Omental fat pad (tissue), 4 donors: ENCODE results near the gene CEACAM3. TPM values are rescaled to one million over a fixed set of nuclear protein-coding genes. Genes with fewer than 3 reads are reported as not detected.
A peak's percentile ranks its signal among the peaks of the same experiment; 100 is the strongest.
"Not testable (repeated sequence)": the region's sequence is repeated elsewhere in the genome, so short reads cannot be mapped to it uniquely, and the experiment has no call there.

Experiments
- ATAC-seq: fragments of 150-250 bp; one replicate; pipeline ENCODE4 v1.9.1; 2016; ENCODE audit warnings: mild to moderate bottlenecking, moderate library complexity; ENCODE audit not compliant: low FRiP score
- DNase-seq: peaks from one replicate; pipeline ENCODE4 v3.0.0-alpha.2; 2019; ENCODE audit warnings: low spot score
- CTCF ChIP-seq, 3 donors: fragments of 450-650 bp; IDR thresholded peaks; one replicate each; pipeline ENCODE4 v1.5.1; 2016 to 2017; ENCODE audit warnings: antibody characterized with exemption in 3 of 3, mild to moderate bottlenecking in 3 of 3, moderate library complexity in 2 of 3
- total RNA-seq, 4 donors: library from RNA; depleted of rRNA; stranded (reverse); fragments of >200 nt; gene quantifications; one replicate each; pipeline ENCODE4 v1.1.0, GENCODE V29; 2016

Gene CEACAM3
- total RNA-seq, 4 donors from 2014 or later, result 20.3 TPM; not detected in 3

- DNase-seq (no peak), ATAC-seq (no peak)
- TF ChIP-seq CTCF (IDR thresholded peaks at IDR 0.05), result no peak
Observed at GRCh38 chr19:41784312-41784711, 12.1 kb upstream of the CEACAM3 start.

DNA sequence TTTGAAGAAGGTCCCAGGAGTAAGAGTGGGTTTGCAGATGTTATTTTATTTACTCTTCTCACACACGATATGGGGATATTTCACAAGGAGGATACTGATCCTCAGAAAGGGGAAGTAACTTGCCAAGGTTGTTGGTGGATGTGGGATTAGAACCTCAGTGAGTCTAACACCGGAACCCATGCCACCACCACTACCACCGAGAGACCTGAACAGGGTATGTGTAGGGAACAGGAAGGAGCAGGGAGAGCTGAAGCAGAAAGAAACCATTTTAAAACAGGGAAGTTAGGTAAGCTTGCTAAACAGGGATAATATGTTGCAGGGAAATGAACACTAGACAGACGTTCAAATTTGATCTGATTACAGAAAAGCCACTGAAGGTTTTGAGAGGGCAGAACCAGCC lies 11.6 kb upstream of the CEACAM3 start:
- DNase-seq, result no peak
- no peak for ATAC-seq
- no peak for TF ChIP-seq CTCF (IDR thresholded peaks at IDR 0.05)

- peak; percentile 44 for ATAC-seq
- TF ChIP-seq CTCF (IDR thresholded peaks at IDR 0.05), result no peak
- no peak for DNase-seq
Observed at GRCh38 chr19:41785653-41786052, 10.7 kb upstream of the CEACAM3 start.

DNA sequence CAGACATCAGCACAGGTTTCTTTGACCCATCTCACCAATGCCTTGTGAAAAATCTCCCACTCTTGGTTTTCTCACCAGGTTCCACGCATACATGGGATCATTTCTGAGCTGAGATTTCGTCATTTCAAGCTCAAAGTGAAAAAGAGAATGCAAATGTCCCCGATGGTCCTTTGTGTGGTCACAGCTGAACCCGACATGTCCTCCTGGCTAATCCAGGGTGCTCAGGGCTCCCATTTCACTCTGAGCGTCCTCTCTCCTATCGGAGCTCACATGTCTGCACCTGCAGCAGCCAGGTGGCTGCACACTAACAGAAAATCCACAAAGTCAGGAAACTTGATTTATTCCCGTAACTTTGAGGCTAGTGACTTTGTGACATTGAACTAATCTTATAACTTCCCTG lies 9.3 kb upstream of the CEACAM3 start:
- no peak for ATAC-seq
- TF ChIP-seq CTCF (IDR thresholded peaks at IDR 0.05), result no peak
- no peak for DNase-seq

GRCh38 chr19:41788518-41788917 lies 7.9 kb upstream of the CEACAM3 start:
- ATAC-seq, DNase-seq: not testable (repeated sequence)

GRCh38 chr19:41789053-41789452 lies 7.3 kb upstream of the CEACAM3 start:
- not testable (repeated sequence) for DNase-seq, ATAC-seq

DNA sequence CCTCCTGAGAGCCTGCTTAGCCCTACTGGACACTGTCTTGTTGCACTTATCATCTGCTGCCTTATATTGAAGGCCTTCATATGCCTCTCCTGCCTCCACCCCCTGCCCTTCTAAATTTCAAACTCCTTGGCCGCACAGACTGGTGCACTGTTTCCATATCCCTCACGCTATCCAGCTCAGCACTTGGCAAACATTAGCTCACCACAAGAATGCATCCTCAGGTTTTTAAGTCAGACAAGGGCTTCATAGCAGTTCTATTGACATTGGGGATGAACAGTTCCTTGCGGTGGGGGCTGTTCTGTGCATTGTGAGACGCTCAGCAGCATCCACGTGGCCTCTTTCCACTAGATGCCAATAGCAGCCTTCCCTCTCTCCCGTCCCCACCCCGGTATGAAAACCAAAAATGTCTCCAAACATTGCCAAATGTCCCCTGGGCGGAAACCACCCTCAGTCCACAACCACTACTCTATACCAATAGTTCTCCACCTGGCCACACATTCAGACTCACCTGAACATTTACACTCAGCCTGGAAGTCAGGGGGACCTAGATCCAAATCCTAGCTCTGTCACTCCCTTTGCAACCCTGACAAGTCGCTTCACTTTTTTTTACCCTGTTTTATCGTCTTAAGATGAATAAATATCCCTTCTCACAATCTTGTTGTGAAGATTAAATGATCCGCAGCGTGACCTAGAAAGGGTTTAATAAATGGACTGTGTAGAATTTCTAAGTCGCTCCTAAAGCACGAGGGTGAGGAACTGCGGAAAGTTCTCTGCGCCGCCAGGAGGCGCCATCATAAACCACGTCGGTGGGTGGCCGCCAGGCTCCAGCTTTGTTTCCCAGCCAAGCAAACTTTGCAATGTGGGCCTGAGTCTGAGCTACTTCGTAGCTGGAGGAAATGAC lies 3.6 kb upstream of the CEACAM3 start:
- no peak for TF ChIP-seq CTCF (IDR thresholded peaks at IDR 0.05)
- DNase-seq (no peak), ATAC-seq (no peak)

GRCh38 chr19:41793414-41793727 lies 3.0 kb upstream of the CEACAM3 start:
- ATAC-seq (no peak), DNase-seq (no peak)
- no peak for TF ChIP-seq CTCF (IDR thresholded peaks at IDR 0.05)
